Measurements from ENCODE around the gene GRIA2.

DNA sequence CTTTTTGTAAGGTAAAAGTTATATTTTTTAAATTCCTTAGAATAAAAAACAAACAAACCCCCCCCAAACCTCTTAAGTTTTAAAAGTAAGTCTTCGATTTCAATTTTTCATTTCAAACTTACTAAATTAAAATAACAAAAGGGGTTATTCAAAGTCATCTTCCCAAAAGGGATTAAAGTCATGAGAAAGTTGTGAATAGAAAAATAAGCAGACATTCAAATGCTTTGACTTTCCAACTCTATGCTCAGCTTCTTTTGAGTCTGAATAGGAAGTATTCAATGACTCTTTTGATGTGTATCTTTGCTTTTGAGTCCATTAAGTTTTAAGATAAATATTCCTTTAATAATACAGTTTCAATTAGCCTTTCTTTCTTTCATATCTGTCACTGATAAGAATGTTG lies 138.3 kb downstream of the GRIA2 start:
- TF ChIP-seq CTCF (IDR thresholded peaks at IDR 0.05) (no peak), POLR2A (IDR thresholded peaks at IDR 0.05) (no peak)
